Left lung (tissue), 10 donors: ENCODE data around the gene FRMD4A. TPM values are rescaled to one million over a fixed set of nuclear protein-coding genes. Genes with fewer than 3 reads are reported as not detected.

Source experiments
- ATAC-seq: fragments of 200-7000 bp; cut with Tn5 transposase; one replicate; pipeline ENCODE4 v1.9.1; 2020; ENCODE audit warnings: moderate library complexity
- DNase-seq, 4 donors: peaks; one replicate each; pipeline ENCODE4 v3.0.0-alpha.2; 2013 to 2020
- H3K27ac ChIP-seq, 2 donors: fragments of 200-600 bp; sonication (generic) in 1 of 2; one replicate each; pipeline versions ENCODE4 v1.5.0 to v1.8.0; 2020 to 2021
- H3K27me3 ChIP-seq, 2 donors: fragments of 200-600 bp; sonication (generic) in 1 of 2; one replicate each; pipeline versions ENCODE4 v1.5.0 to v1.8.0; 2020 to 2021
- H3K36me3 ChIP-seq, 2 donors: fragments of 200-600 bp; sonication (generic) in 1 of 2; one replicate each; pipeline versions ENCODE4 v1.5.0 to v1.8.0; 2020 to 2021
- H3K4me1 ChIP-seq, 2 donors: fragments of 200-600 bp; one replicate each; pipeline ENCODE4 v1.8.0; 2021
- H3K4me3 ChIP-seq, 2 donors: fragments of 200-600 bp; sonication (generic) in 1 of 2; one replicate each; pipeline versions ENCODE4 v1.5.0 to v1.8.0; 2020 to 2021; ENCODE audit warnings: mild to moderate bottlenecking in 1 of 2
- H3K9me3 ChIP-seq, 2 donors: fragments of 200-600 bp; sonication (generic) in 1 of 2; one replicate each; pipeline versions ENCODE4 v1.5.0 to v1.8.0; 2020 to 2021
- intact Hi-C, 2 donors: fragments of 100-400 bp; cut with DNase I; formaldehyde crosslinking; loops; one replicate each; pipeline versions ENCODE4 v1.11.2 to v1.14.2; 2022
- polyA plus RNA-seq, 6 donors: library from polyadenylated mRNA; unstranded; fragments of 120-200 nt; gene quantifications; one replicate each; pipeline ENCODE4 v1.2.1, GENCODE V29; 2013; ENCODE audit not compliant: insufficient read length in 6 of 6
- total RNA-seq, 2 donors: library from RNA; stranded (reverse); fragmentation: NEBNext Ultra II Directional; extraction: Animal tissue kit (Norgen Biotek cat#: 25700); gene quantifications; one replicate each; pipeline ENCODE4 v1.2.1, GENCODE V29; 2021
- TF ChIP-seq, protein P1 (sequence below), 2 donors: fragments of 200-600 bp; sonication (generic) in 1 of 2; IDR thresholded peaks; one replicate each; pipeline versions ENCODE4 v1.5.0 to v1.8.0; 2021; ENCODE audit warnings: antibody characterized with exemption in 2 of 2
- donor health status: DM: no; HTN: yes; CAD: no.
- donor health status: DM: no; HTN: no; CAD: no.

FRMD4A gene
- total and polyA plus RNA-seq, 8 donors, result 33.9 to 62.8 (median 57.0) TPM

DNA sequence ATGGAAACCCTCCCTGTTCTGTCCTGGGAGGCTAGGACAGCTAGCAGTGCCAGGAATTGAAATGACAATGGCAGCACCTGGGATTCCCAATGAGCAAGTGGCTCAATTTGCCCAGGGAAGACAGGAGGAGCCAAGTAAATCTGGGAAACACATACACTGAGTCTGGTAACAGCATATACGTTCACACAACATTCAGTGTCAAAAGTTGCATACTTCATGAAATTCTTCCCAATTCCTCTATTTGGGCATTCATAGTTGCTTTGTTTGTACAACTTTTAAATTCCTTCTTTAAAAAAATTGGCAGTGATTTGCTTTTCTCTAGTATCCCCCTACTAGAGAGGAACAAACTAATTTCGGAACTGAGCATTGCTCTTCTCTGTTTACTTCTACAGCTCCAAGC lies 2.9 kb upstream of the FRMD4A start:
- Histone ChIP-seq H3K36me3 (no peaks in the 10 kb centered on the region), H3K4me3 (no peak overlapping the region), H3K9me3 (no peaks in the 10 kb centered on the region), H3K4me1 (no peaks in the 10 kb centered on the region), H3K27ac (no peak overlapping the region), H3K27me3 (peaks cover 12 to 44% of the 10 kb centered on the region in 2 donors)
- peak in 1 of 4 donors; percentile 56 for DNase-seq
- TF ChIP-seq, protein P1, sequence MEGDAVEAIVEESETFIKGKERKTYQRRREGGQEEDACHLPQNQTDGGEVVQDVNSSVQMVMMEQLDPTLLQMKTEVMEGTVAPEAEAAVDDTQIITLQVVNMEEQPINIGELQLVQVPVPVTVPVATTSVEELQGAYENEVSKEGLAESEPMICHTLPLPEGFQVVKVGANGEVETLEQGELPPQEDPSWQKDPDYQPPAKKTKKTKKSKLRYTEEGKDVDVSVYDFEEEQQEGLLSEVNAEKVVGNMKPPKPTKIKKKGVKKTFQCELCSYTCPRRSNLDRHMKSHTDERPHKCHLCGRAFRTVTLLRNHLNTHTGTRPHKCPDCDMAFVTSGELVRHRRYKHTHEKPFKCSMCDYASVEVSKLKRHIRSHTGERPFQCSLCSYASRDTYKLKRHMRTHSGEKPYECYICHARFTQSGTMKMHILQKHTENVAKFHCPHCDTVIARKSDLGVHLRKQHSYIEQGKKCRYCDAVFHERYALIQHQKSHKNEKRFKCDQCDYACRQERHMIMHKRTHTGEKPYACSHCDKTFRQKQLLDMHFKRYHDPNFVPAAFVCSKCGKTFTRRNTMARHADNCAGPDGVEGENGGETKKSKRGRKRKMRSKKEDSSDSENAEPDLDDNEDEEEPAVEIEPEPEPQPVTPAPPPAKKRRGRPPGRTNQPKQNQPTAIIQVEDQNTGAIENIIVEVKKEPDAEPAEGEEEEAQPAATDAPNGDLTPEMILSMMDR (IDR thresholded peaks at IDR 0.05), result no peak
- intact Hi-C loops, result no loop called here
- no peak for ATAC-seq

DNA sequence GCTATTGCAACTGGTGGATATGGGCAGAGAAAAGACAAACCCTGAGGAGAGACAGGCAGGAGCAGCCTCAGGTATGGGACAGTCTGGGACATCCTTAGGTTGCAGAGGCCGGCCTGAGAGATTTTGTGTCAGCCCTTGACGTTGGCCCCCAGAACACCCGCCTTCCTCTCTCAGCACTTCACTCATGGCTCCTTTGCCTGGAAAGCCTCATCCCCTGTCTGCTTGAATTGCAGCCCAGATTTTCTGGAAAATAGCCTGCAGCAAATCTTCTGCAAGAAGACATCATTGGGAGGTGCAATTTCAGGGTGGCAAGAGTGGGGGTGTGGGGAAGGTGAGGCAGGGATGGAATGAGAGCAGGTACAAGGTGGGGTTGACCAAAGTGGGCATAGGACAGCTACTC lies 2.2 kb upstream of the FRMD4A start:
- intact Hi-C loops, result no loop called here
- TF ChIP-seq, protein P1 (IDR thresholded peaks at IDR 0.05), result no peak
- no peaks in the 10 kb centered on the region for H3K36me3 ChIP-seq
- no peaks in the 10 kb centered on the region for H3K4me1 ChIP-seq
- ATAC-seq (no peak), DNase-seq (no peak)
- peaks cover 12 to 44% of the 10 kb centered on the region in 2 donors for H3K27me3 ChIP-seq
- H3K27ac ChIP-seq, result no peak overlapping the region
- no peak overlapping the region for H3K4me3 ChIP-seq
- H3K9me3 ChIP-seq, result no peaks in the 10 kb centered on the region

DNA sequence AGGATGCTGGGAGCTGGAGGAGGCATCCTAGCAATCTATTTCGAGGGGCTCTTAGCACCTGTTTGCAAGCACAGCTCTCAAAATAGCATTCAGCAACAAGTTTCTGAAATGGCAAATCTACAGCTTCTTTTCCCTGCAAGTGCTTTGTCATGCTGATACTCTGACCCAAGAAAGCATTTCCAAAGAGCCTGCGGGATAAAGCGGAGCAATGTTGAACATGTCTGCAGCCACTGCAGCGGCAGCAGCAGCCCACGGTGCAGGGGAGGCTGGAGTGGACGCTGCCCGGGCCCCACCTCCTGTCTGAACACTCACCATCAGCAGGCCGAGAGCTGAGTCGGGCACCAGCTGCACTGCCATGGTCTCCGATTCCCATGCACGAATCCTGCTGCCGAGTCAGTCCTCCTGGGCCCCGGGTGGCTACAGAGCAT lies 964 bp downstream of the FRMD4A start:
- no peak overlapping the region for H3K27ac ChIP-seq
- H3K4me1 ChIP-seq, result no peaks in the 10 kb centered on the region
- H3K36me3 ChIP-seq, result no peaks in the 10 kb centered on the region
- H3K4me3 ChIP-seq, result no peak overlapping the region
- DNase-seq (peak in 1 of 4 donors; percentile 64), ATAC-seq (no peak)
- intact Hi-C loops, result no loop called here
- no peaks in the 10 kb centered on the region for H3K9me3 ChIP-seq
- peaks cover 12 to 72% of the 10 kb centered on the region in 2 donors for H3K27me3 ChIP-seq
- TF ChIP-seq, protein P1 (IDR thresholded peaks at IDR 0.05), result no peak

DNA sequence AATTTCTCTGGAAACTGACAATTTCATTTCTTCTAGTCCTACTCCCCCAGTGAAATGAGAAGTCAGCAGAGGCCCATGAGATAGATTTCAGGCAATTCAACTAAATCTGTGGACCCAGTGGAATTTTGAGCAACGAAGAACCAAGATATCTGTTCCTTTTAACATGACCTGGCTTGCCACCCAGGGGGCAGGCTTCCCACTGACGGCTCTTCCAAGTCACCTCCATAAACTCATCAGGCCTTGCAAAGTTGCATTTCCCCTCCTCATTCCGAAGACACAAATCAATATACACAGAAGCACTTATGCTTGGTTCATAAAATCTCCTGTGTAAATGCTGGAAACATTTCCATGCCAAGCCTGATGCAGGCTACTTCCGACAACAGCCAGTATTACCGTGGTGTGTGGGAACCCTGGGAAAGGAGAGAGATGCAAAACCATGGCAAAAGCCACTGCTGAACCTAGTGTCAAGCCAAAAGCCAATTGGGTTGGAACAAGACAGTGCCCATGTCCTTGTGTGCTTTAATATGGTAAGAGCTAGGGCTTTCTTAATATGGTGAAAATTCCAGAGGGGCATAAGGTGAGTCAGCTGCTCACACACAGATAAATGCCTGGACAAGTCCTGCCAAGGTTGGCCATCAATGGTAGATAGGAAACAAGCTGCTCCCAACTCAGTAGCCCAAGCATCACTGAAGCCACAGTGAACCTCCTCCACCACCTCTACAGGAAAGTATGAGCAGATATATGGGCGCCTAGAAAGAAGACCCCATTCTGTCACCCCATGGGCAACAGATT lies 1.6 kb downstream of the FRMD4A start:
- TF ChIP-seq, protein P1 (IDR thresholded peaks at IDR 0.05), result no peak
- intact Hi-C loops, result no loop called here
- peaks cover 12 to 72% of the 10 kb centered on the region in 2 donors for H3K27me3 ChIP-seq
- no peaks in the 10 kb centered on the region for H3K9me3 ChIP-seq
- no peaks in the 10 kb centered on the region for H3K36me3 ChIP-seq
- no peaks in the 10 kb centered on the region for H3K4me1 ChIP-seq
- ATAC-seq (no peak), DNase-seq (no peak)
- no peak overlapping the region for H3K4me3 ChIP-seq
- no peak overlapping the region for H3K27ac ChIP-seq

DNA sequence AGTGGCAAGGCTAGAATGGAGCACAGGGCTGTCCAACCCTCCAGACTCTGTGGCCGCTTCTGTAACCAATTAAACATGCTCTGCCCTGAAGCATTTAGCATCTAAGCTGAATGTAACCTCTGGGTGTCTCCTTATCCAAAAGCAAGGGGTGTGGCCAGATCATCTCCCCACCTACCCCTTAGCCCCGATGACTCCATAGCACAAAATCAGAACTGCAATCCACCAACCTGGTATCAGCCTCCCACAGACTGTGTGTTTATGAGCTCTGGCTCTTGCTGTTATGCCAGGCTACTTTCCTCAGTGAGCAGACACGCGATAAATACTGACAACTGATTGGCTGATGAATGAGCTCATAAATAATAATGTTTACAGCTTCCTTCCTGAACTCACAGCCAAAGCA lies 3.2 kb downstream of the FRMD4A start:
- ATAC-seq (no peak), DNase-seq (no peak)
- Histone ChIP-seq H3K9me3 (no peaks in the 10 kb centered on the region), H3K4me3 (no peak overlapping the region), H3K27ac (no peak overlapping the region), H3K4me1 (no peaks in the 10 kb centered on the region), H3K27me3 (peaks cover 12 to 67% of the 10 kb centered on the region in 2 donors), H3K36me3 (no peaks in the 10 kb centered on the region)
- intact Hi-C loops, result no loop called here
- TF ChIP-seq, protein P1 (IDR thresholded peaks at IDR 0.05), result no peak
